A549 treated with dexamethasone at 1 μM for 4 hours (cell line): ENCODE results near the gene RMND5A. TPM values are rescaled to one million over a fixed set of nuclear protein-coding genes. Genes with fewer than 3 reads are reported as not detected.

Experiments used
- total RNA-seq: library from RNA; stranded (reverse); fragments of 200-300 nt; extraction: Qiagen RNA extraction; gene quantifications from 5 replicates; pipeline ENCODE4 v1.2.3, GENCODE V29; 2022

Gene RMND5A, protein sequence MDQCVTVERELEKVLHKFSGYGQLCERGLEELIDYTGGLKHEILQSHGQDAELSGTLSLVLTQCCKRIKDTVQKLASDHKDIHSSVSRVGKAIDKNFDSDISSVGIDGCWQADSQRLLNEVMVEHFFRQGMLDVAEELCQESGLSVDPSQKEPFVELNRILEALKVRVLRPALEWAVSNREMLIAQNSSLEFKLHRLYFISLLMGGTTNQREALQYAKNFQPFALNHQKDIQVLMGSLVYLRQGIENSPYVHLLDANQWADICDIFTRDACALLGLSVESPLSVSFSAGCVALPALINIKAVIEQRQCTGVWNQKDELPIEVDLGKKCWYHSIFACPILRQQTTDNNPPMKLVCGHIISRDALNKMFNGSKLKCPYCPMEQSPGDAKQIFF
- total RNA-seq = 19.0 to 37.5 TPM (median 31.1 TPM) in 5 replicates

DNA sequence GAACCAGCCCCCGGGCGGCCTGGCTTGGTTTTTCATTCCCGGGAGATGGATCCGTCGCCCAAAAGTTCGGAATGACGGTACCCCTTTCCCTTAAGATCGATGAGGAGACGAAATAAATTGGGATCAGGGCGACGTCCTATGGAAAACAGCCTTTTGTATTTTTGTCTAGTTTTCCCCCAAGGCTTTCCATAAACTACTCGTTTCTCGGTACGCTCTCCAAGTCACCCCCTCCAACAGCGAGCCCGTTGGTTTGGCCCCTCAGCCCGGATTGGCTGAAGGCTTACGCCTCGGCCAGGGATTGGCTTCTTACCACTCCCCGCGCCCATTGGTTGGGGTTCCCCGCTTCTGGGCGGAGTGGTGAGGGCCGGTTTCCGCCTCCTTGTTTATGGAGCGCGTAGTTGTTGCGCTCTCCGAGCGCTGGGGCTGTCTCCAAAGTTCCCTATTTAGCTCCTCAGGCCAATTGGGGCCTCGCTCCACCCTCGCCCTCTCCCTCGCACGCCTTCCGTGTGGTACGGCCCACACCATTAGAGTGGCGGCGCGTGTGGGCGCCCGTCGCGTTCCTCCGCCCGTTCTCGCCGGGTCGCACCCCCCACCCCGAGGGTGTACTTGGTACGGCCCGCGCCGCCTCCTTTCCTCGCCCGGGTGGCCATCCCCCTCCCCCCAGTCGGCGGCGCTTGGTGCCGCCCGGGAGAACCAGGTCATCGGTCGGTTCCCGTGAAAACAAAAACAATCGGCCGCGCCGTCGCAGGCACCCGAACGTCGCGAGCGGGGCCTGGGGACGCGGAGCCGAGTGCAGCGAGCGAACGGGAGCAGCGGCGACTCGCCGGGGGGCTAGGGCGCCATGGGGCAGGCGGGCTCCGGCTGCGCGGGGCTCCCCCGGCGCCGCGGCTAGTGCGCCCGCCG is at the start of gene RMND5A:
RMND5A (plus strand) TSS at position 655 of the 903 bp plus-strand sequence. CDS start 377 bp downstream, outside the sequence.

DNA sequence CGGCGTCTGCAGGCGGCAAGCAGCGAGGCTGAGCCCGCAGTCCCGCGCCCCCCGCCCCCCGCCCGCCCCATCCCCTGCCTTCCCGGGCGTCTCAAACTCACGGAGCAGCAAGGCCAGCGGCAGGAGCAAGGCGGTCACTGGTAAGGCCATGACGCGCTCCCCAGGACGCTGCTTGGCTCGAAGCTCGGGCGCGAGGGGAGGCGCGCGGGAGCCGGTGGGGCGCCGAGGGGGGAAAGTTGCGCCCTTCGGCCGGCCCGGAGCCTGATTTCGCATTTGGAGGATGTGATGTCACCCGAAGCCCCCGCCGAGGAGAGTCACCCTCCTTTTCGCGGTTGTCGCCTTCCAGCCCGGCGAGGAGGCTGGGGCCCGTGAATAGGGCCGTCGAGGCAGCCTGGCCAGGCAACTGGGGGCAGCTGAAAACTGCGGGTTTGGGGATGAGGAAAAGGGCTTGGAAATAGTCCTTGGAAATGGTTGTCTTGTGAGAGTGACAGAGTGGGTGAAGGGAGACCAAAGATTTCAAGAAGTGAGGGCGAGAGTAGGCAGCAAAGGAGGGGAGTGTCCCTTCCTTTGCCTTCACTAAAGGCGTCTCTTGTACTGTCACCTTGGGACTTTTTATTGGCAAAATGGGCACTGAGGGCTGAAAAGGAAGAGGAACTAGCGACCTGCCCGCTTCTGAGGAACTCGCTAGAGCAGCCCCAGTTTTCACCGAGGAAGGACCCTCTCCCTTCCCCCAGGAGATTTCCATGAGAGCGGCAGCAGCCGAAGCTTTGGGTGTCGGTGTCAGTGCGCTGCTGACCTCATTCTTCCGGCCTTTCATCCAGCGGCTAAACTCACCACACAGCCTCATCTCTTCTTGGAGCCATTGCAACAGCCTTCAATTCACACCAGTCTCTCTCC is 70.8 kb downstream of the RMND5A start, which contains the start of gene CD8A:
CD8A (minus strand) TSS at position 238 of the 897 bp plus-strand sequence; CDS start at position 150, 88 bp downstream.

Other genes with a start within 250 kb of the RMND5A start
- 111 to 143 TPM (median 134 TPM) in 5 replicates for gene CHMP3, start 156.8 kb upstream of the RMND5A start, total RNA-seq
- gene RNF103, start 96.4 kb upstream of the RMND5A start, total RNA-seq = 55.8 to 69.5 TPM (median 66.7 TPM) in 5 replicates
- gene CD8A, start 70.6 kb downstream of the RMND5A start, total RNA-seq = 0.28 to 0.51 TPM (median 0.30 TPM) in 5 replicates
- not detected in 5 replicates for gene CD8B, start 141.6 kb downstream of the RMND5A start, total RNA-seq
- 0.03 to 0.05 TPM (median 0.04 TPM) in 4 of 5 replicates, not detected in the other for gene RGPD1, start 221.8 kb downstream of the RMND5A start, total RNA-seq